Hepatocyte (in vitro differentiated cells): Measurements from ENCODE around the gene ROR1.

Experiments
- CTCF ChIP-seq: fragments of 200-600 bp; sonication (generic); IDR thresholded peaks from 2 replicates; pipeline ENCODE4 v1.5.1; 2016; ENCODE audit warnings: antibody characterized with exemption, mild to moderate bottlenecking; ENCODE audit not compliant: poor library complexity
- EZH2 ChIP-seq: fragments of 200-600 bp; sonication (generic); IDR thresholded peaks from 2 replicates; pipeline ENCODE4 v1.6.1; 2016; ENCODE audit warnings: antibody characterized with exemption, mild to moderate bottlenecking, borderline replicate concordance

DNA sequence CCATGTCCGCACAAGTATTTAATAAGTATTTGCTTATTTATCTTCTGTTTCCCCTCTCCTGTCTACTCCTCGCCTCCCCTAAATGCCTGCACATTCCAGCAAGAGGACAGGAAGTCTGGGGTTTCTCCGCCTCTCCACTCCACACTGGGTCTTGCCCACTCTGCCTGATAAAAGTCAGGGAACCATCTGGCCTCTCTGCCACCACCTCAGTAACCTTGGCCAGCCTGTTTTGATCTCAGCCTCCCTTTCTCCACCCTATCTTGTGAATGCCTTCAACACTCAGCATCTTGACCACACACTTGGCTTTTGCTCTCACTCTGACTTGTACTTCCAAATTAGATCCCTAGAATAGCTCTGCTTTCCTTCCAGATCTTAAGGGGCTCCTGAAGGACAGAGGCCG lies 264.3 kb downstream of the ROR1 start:
- TF ChIP-seq EZH2 (no peak), CTCF (no peak)
